GM20000 (cell line): ENCODE results near the gene GPR75.

Experiments
- DNase-seq: peaks from one replicate; pipeline ENCODE4 v3.0.0; 2012; ENCODE audit warnings: low spot score
- CTCF ChIP-seq: IDR thresholded peaks from 2 replicates; pipeline ENCODE4 v1.5.1; 2012; ENCODE audit warnings: mild to moderate bottlenecking, control low read depth; ENCODE audit errors: extremely low read depth, missing control alignments

The GPR75 gene

DNA sequence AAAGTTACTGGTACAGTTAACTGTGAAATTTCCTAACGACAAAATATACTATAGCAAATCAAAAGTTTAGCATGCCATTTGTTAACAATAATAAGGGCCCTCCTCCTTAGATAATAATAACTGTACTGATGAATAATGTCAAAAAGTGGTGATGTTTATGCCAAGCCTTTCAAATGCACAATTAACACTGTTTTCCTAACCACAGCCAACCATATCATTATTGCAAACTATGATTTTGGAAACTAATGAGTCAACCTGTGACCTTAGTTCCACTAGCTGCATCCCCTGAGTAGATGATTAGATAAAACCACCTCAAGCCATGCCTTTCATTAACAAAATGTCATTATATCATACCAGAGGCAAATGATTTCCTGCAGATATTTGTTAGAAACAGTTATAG, 25.1 kb upstream of the GPR75 start:
- no peak for DNase-seq
- no peak for TF ChIP-seq CTCF

GRCh38 chr2:53881986-53882385, 22.2 kb upstream of the GPR75 start:
- DNase-seq: no peak
- no peak for TF ChIP-seq CTCF

DNA sequence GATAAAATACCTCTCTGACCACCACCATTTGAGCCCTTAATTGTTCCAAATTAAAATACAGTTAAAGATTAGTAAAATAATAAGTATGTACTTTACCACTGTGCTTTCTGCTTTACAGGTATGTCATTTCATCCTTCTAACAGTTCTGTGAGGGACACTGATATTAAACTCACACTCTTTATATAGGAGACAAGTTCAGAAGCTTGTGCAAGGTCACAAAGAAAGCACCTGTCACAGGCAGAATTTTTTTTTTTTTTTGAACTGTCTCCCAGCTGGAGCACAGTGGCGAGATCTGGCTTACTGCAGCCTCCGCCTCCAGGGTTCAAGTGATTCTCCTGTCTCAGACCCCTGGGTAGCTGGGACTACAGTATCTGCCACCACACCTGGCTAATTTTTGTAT, 21.6 kb upstream of the GPR75 start:
- DNase-seq: no peak
- no peak for TF ChIP-seq CTCF

DNA sequence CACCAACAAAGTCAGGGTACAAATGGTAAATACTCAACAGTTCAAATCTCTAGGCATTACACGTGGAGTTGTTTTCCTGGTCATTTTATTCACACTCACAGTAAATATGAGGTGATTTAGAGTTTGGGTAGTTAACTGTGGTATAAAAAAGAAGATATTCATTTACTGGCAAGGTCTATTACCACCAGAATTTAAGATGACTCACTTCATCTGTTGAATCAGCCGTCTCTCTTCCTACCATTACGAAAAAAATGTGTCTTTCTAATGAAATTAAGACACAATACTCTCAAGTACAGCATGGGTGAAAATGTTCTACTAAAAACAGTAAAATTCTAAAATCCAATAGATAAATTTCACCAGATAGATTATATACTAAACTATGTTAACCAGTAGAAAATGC, 21.0 kb upstream of the GPR75 start:
- no peak for TF ChIP-seq CTCF
- no peak for DNase-seq

GRCh38 chr2:53877556-53877955, 17.8 kb upstream of the GPR75 start:
- no peak for TF ChIP-seq CTCF
- no peak for DNase-seq

- TF ChIP-seq CTCF: no peak
- DNase-seq: no peak
Observed at GRCh38 chr2:53877112-53877511, 17.3 kb upstream of the GPR75 start.

DNA sequence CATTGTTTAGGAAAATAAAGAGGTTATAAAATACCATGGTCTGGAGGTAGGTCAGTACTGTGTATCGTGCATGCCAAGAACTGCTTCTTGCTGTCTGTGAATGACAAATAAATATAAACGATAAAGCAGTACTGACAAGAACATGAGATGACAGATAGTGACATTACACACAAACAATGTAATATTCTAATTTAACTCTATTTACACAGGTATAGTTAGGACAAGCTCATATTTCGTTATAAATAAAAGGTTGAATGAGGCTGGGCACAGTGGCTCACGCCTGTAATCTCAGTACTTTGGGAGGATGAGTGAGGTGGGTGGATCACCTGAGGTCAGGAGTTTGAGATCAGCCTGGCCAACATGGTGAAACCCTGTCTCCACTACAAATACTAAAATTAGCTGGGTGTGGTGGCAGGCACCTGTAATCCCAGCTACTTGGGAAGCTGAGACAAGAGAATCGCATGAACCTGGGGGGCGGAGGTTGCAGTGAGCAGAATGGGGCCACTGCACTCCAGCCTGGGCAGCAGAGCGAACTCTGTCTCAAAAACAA, 14.7 kb upstream of the GPR75 start:
- TF ChIP-seq CTCF: no peak
- no peak for DNase-seq
